ENCODE data around the gene SYN1. TPM values are rescaled to one million over a fixed set of nuclear protein-coding genes. Genes with fewer than 3 reads are reported as not detected.

Gene SYN1
- total RNA-seq, 1 donor from 2014 or later = not detected

GRCh38 chrX:47610511-47610910, 9.1 kb downstream of the SYN1 start:
- H3K27me3 Mint-ChIP-seq (ENCODE audit: insufficient read depth, low read depth) = peaks cover 4% of the 10 kb centered on the region
- H4K20me1 ChIP-seq (ENCODE audit: low read depth) = no peaks in the 10 kb centered on the region
- H3K4me3 ChIP-seq = no peak overlapping the region
- peaks cover 13% of the 10 kb centered on the region for H3K9me3 Mint-ChIP-seq
- H3K27me3 ChIP-seq = no peaks in the 10 kb centered on the region
- no peak overlapping the region for H3K9ac ChIP-seq
- no peaks in the 10 kb centered on the region for H3K36me3 ChIP-seq
- H3K27ac ChIP-seq = no peak overlapping the region
- no peak overlapping the region for H3K4me2 ChIP-seq
- no peak overlapping the region for H3K4me3 Mint-ChIP-seq
- H3F3A ChIP-seq (ENCODE audit: low read depth) = no peaks in the 10 kb centered on the region
- H2AFZ ChIP-seq (replicated peaks) = no peak overlapping the region
- H3K27ac Mint-ChIP-seq = peak overlapping the region; percentile 76
- peaks cover 11% of the 10 kb centered on the region for H3K4me1 Mint-ChIP-seq
- H3K9me3 ChIP-seq (ENCODE audit: low read depth) = no peaks in the 10 kb centered on the region
- no peak for DNase-seq (ENCODE audit: low spot score)
- H3K36me3 Mint-ChIP-seq = no peaks in the 10 kb centered on the region
- no peaks in the 10 kb centered on the region for H3K4me1 ChIP-seq
- H3K79me2 ChIP-seq (ENCODE audit: low read depth) = no peaks in the 10 kb centered on the region
- TF ChIP-seq CTCF (IDR thresholded peaks at IDR 0.05) (no peak), EZH2phosphoT487 (IDR thresholded peaks at IDR 0.05) (no peak), EZH2 (IDR thresholded peaks at IDR 0.05) (no peak)

- Histone ChIP-seq H3K27me3 (no peaks in the 10 kb centered on the region), H3K36me3 (no peaks in the 10 kb centered on the region), H3K9ac (no peak overlapping the region), H3K79me2 (ENCODE audit: low read depth) (no peaks in the 10 kb centered on the region), H2AFZ (replicated peaks) (peak overlapping the region; percentile 50), H3K4me1 (no peaks in the 10 kb centered on the region), H3K27ac (no peak overlapping the region), H3F3A (ENCODE audit: low read depth) (no peaks in the 10 kb centered on the region), H3K4me2 (no peak overlapping the region), H3K9me3 (ENCODE audit: low read depth) (no peaks in the 10 kb centered on the region), H3K4me3 (no peak overlapping the region), H4K20me1 (ENCODE audit: low read depth) (no peaks in the 10 kb centered on the region)
- Mint-ChIP-seq H3K36me3 (no peaks in the 10 kb centered on the region), H3K9me3 (peaks cover 15% of the 10 kb centered on the region), H3K4me3 (no peak overlapping the region), H3K4me1 (peaks cover 11% of the 10 kb centered on the region), H3K27ac (peak overlapping the region; percentile 88), H3K27me3 (ENCODE audit: insufficient read depth, low read depth) (peaks cover 4% of the 10 kb centered on the region)
- no peak for TF ChIP-seq CTCF (IDR thresholded peaks at IDR 0.05)
- no peak for TF ChIP-seq EZH2phosphoT487 (IDR thresholded peaks at IDR 0.05)
- TF ChIP-seq EZH2 (IDR thresholded peaks at IDR 0.05) = no peak
- peak; percentile 44 for DNase-seq (ENCODE audit: low spot score)
Observed at GRCh38 chrX:47608130-47608810, 11.4 kb downstream of the SYN1 start.

GRCh38 chrX:47607091-47607490, 12.6 kb downstream of the SYN1 start:
- H3K4me3 ChIP-seq = no peak overlapping the region

More at GRCh38 chrX:47607091-47607490, 12.6 kb downstream of the SYN1 start:
- Histone ChIP-seq H2AFZ (replicated peaks) (no peak overlapping the region), H3K79me2 (ENCODE audit: low read depth) (no peaks in the 10 kb centered on the region), H3K27ac (no peak overlapping the region), H3K9ac (no peak overlapping the region), H4K20me1 (ENCODE audit: low read depth) (no peaks in the 10 kb centered on the region), H3K4me1 (no peaks in the 10 kb centered on the region), H3K4me2 (no peak overlapping the region), H3K36me3 (no peaks in the 10 kb centered on the region), H3K27me3 (no peaks in the 10 kb centered on the region), H3F3A (ENCODE audit: low read depth) (no peaks in the 10 kb centered on the region), H3K9me3 (ENCODE audit: low read depth) (no peaks in the 10 kb centered on the region)
- no peak for DNase-seq (ENCODE audit: low spot score)
- Mint-ChIP-seq H3K4me3 (no peak overlapping the region), H3K27ac (no peak overlapping the region), H3K4me1 (peaks cover 11% of the 10 kb centered on the region), H3K36me3 (no peaks in the 10 kb centered on the region), H3K9me3 (peaks cover 10% of the 10 kb centered on the region), H3K27me3 (ENCODE audit: insufficient read depth, low read depth) (peaks cover 4% of the 10 kb centered on the region)
- TF ChIP-seq CTCF (IDR thresholded peaks at IDR 0.05) (no peak), EZH2 (IDR thresholded peaks at IDR 0.05) (no peak), EZH2phosphoT487 (IDR thresholded peaks at IDR 0.05) (no peak)

All from neural progenitor cell (in vitro differentiated cells).